Measurements from ENCODE around the gene MCM9.
"Not testable (repeated sequence)": the region's sequence is repeated elsewhere in the genome, so short reads cannot be mapped to it uniquely, and the experiment has no call there.

Gene MCM9

DNA sequence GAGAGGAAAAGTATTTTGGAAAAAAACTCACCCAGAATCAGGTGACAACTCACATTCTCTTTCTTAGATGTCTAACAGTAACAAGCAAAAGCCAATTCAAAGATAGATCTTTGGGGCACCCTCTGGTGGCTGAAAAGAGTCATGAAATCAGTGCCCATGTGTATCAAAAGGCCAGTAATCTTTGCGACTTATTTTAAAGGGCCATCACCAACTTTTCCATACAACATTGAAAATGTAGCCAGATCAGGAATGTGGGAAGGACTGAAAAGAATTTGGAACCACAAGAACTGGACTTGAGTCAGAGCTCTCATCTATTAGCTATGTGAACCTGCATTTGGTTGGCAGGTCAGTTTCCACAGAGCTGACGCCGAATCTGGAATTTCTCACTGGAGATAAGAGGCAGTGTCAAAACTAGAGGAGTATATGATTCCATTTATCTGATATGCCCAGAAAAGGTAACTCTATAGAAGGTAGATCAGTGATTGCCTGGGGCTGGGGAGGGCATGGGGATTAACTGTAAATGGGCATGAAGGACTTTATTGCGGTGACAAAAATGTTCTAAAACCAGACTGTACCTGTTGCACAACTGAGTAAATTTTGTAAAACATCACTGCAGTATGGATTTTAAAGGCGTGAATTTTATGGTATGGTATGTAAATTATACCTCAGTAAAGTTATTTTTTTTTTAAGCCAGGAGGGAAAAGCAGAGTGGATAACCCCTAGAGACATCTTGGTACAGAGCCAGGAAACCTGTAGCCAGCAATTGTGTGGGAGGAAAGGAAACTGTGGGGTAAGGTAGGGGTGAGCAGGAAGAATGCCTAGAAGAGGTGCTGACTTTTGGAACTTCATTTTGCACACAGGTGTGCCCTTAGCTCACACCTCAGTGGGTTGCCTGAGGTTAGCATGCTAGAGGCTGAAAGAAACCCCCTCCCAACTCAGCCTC lies 158.1 kb downstream of the MCM9 start:
- H3K27me3 Mint-ChIP-seq, result no peaks in the 10 kb centered on the region

DNA sequence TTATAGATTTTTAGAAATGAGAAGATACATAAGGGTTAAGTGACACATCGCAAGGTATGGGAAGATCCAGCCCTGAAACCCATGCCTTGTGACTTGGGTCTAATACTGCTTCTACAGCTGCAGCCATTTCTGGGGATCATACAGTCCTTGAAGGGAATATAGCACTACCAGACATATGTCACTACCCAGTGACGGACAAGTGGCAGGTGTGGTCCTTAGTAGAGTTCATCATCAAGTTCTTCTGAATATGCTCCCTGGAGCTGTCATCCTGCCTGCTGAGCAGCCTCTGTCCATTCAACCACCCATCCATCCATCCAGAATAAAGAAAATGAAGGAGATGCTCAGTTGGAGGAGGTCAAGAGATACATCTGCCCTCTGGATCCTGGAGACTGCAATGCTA lies 159.6 kb downstream of the MCM9 start:
- Mint-ChIP-seq H3K9me3 (no peaks in the 10 kb centered on the region), H3K27ac (ENCODE audit: low read depth) (no peak overlapping the region), H3K4me3 (no peak overlapping the region), H3K27me3 (no peaks in the 10 kb centered on the region), H3K4me1 (peaks cover 17% of the 10 kb centered on the region), H3K36me3 (ENCODE audit: insufficient read depth) (peaks cover 3% of the 10 kb centered on the region)
- ATAC-seq (replicated peaks; ENCODE audit: extremely low read depth, poor library complexity, severe bottlenecking) (no peak), DNase-seq (ENCODE audit: low spot score in 2 of 2) (no peak)

More for the DNA sequence above, 158.1 kb downstream of the MCM9 start:
- H3K4me3 Mint-ChIP-seq, result no peak overlapping the region
- no peaks in the 10 kb centered on the region for H3K9me3 Mint-ChIP-seq
- peaks cover 5% of the 10 kb centered on the region for H3K36me3 Mint-ChIP-seq (ENCODE audit: insufficient read depth)
- peak; percentile 38 to 58 for DNase-seq (ENCODE audit: low spot score in 2 of 2)
- H3K27ac Mint-ChIP-seq (ENCODE audit: low read depth), result no peak overlapping the region
- peaks cover 17% of the 10 kb centered on the region for H3K4me1 Mint-ChIP-seq
- no peak for ATAC-seq (replicated peaks; ENCODE audit: extremely low read depth, poor library complexity, severe bottlenecking)

DNA sequence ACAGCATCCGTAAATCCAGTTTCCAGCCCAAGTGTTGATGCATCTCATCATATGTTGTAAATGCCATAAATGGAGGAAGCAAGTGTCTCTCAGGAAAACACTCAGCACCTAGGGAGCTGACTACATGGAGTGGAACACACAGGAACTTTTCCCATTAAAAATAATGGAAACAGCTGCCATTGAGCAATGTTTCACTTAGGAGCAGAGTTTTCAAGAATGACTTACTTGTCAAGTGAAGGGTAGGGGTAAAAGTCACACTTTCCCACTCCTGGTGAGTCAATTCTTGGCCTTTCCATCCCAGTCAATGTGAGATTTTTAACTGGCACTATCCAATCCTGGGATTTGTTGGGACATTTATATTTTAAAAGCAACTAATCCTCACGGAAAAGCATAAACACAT lies 160.4 kb downstream of the MCM9 start:
- no peak for ATAC-seq (replicated peaks; ENCODE audit: extremely low read depth, poor library complexity, severe bottlenecking)
- Mint-ChIP-seq H3K4me3 (no peak overlapping the region), H3K27me3 (no peaks in the 10 kb centered on the region), H3K9me3 (no peaks in the 10 kb centered on the region), H3K36me3 (ENCODE audit: insufficient read depth) (peaks cover 3% of the 10 kb centered on the region), H3K4me1 (peaks cover 17% of the 10 kb centered on the region), H3K27ac (ENCODE audit: low read depth) (no peak overlapping the region)
- DNase-seq (ENCODE audit: low spot score in 2 of 2), result no peak

DNA sequence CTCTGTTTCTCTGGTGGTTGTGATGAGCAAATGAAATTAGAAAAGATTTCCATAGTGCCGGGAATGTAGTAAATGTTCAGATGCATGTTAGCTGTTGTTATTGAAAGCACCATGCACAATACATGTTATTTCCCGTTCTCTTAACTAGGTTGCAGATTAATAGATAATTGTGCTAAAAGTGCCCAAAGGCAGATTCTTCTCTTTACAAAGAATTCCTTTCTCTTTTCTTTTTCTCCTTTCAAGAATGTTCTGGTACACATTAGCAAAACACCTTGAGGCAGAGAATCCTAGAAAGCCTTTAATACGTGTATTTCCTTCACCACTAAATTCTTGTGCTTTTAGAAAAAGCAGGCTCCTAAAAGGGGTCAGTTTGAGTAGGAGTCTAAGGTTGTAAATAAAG lies 162.1 kb downstream of the MCM9 start:
- Mint-ChIP-seq H3K4me1 (peaks cover 30% of the 10 kb centered on the region), H3K27me3 (no peaks in the 10 kb centered on the region), H3K9me3 (no peaks in the 10 kb centered on the region), H3K4me3 (no peak overlapping the region), H3K36me3 (ENCODE audit: insufficient read depth) (peaks cover 3% of the 10 kb centered on the region), H3K27ac (ENCODE audit: low read depth) (no peak overlapping the region)
- ATAC-seq (replicated peaks; ENCODE audit: extremely low read depth, poor library complexity, severe bottlenecking), result no peak
- no peak for DNase-seq (ENCODE audit: low spot score in 2 of 2)

DNA sequence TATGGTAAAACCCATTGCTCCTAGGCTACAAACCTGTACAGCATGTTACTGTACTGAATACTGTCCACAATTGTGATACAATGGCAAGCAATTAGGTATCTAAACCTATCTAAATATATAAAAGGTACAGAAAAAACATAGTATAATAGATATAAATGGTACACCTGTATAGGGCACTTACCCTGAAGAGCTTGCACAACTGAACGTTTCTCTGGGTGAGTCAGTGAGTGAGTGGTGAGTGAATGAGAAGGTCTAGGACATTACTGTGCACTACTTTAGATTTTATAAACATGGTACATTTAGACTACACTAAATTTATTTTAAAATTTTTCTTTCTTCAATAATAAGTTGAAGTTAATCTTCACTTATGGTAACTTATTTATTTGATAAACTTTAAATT lies 163.7 kb downstream of the MCM9 start:
- H3K4me3 Mint-ChIP-seq, result no peak overlapping the region
- H3K9me3 Mint-ChIP-seq, result no peaks in the 10 kb centered on the region
- DNase-seq (ENCODE audit: low spot score in 2 of 2), result no peak

DNA sequence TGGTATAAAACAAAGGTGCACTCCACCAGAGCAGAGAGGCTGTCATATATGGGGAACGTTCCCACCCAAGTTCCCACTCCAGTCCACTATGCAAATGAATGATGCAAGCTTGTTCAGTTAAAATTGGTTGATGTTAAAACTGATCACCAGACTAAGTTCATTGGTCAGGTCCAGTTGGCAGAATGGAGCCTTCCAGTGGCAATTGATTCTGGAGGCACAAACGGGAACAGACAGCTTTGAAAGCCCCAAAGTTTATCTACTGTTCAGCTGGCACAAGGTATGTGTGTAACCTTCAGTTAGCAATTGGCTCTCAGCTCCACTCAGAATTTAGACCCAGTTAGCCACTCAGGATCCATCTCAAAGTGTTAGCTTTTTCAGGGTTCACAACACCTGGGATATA lies 164.1 kb downstream of the MCM9 start:
- Mint-ChIP-seq H3K36me3 (ENCODE audit: insufficient read depth) (peaks cover under 1% of the 10 kb centered on the region), H3K27ac (ENCODE audit: low read depth) (no peak overlapping the region), H3K4me3 (no peak overlapping the region), H3K27me3 (no peaks in the 10 kb centered on the region), H3K4me1 (peaks cover 13% of the 10 kb centered on the region), H3K9me3 (no peaks in the 10 kb centered on the region)
- DNase-seq (ENCODE audit: low spot score in 2 of 2) (no peak), ATAC-seq (replicated peaks; ENCODE audit: extremely low read depth, poor library complexity, severe bottlenecking) (no peak)

More for the DNA sequence above, 163.7 kb downstream of the MCM9 start:
- no peak overlapping the region for H3K27ac Mint-ChIP-seq (ENCODE audit: low read depth)
- ATAC-seq (replicated peaks; ENCODE audit: extremely low read depth, poor library complexity, severe bottlenecking), result no peak
- no peaks in the 10 kb centered on the region for H3K36me3 Mint-ChIP-seq (ENCODE audit: insufficient read depth)
- no peaks in the 10 kb centered on the region for H3K27me3 Mint-ChIP-seq
- peaks cover 14% of the 10 kb centered on the region for H3K4me1 Mint-ChIP-seq

DNA sequence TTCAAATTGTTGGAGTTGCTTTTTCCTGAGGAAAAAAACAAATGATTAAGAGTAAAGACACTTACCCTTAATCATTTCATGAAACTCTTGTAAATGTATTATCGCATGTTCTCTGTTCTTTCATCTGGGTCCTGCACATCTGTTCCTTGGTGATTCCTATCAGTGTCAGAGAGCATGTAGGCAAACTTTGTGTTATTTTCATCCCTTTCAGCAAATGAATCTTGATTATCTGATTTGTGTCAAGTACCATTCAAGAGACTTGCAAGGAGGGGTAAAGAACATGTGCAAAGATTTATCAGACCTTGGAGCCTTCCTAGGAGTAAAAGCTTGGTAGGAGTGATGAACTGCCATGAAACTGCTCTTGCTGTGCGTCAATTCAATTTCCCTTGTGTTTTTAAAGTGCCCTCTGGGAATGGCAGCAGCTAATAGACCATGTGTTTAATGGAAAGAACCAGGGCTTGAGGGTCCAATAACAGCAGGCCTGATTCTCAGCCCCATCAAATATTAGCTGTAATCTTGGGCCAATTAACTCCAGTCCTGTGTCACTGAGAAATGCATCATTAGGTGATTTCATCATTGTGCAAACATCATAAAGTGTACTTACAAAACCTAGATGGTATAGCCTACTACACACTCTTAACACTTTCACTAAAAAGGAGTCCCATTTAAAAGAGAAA lies 164.7 kb downstream of the MCM9 start:
- H3K9me3 Mint-ChIP-seq, result no peaks in the 10 kb centered on the region
- peaks cover 13% of the 10 kb centered on the region for H3K4me1 Mint-ChIP-seq
- ATAC-seq (replicated peaks; ENCODE audit: extremely low read depth, poor library complexity, severe bottlenecking), result no peak
- no peak overlapping the region for H3K27ac Mint-ChIP-seq (ENCODE audit: low read depth)
- no peak for DNase-seq (ENCODE audit: low spot score in 2 of 2)
- H3K36me3 Mint-ChIP-seq (ENCODE audit: insufficient read depth), result peaks cover 3% of the 10 kb centered on the region
- H3K4me3 Mint-ChIP-seq, result no peak overlapping the region
- no peaks in the 10 kb centered on the region for H3K27me3 Mint-ChIP-seq

DNA sequence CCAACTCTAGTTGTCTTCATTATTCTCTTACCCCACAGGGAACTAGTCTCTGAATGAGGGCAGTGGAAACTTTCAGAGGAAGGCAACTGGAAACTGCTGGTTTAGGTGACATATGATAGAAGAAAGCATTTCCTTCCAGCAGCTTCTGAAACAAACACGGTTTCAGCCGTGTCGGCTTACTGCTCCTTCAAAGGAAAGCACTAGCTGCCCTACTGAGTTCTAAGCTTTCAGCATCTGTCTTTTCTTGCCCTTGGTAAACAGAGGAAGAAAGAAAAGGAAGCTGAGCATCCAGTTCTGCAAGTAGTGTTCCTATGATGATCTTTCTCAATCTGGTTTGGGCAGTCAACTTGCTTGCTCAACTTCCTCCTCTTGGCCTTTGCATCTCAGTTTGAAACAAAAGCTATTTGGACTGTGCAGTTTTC lies 166.0 kb downstream of the MCM9 start:
- H3K4me3 Mint-ChIP-seq, result peak overlapping the region; percentile 17
- H3K27ac Mint-ChIP-seq (ENCODE audit: low read depth), result peak overlapping the region; percentile 47

DNA sequence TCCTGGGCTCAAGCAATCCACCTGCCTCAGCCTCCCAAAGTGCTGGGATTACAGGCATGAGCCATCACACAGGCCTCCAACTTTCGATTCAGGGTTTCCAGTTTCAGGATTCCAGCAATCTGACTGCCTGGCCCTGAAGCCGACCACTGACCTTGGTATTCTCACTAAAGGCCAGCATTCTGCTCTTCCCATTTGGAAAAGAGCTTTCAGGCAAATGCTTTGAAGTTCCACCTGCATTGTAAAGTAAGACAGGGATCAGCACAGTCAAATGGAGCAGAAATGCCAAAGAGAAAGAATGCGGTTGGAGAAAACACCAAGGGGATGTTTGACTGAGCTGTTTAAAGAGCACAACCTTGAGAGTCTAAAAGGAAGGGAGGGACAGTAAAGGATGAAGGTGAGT lies 166.5 kb downstream of the MCM9 start:
- H3K27ac Mint-ChIP-seq (ENCODE audit: low read depth), result peak overlapping the region; percentile 47
- DNase-seq (ENCODE audit: low spot score in 2 of 2), result no peak
- H3K36me3 Mint-ChIP-seq (ENCODE audit: insufficient read depth), result peaks cover 3% of the 10 kb centered on the region
- ATAC-seq (replicated peaks; ENCODE audit: extremely low read depth, poor library complexity, severe bottlenecking), result no peak
- no peaks in the 10 kb centered on the region for H3K9me3 Mint-ChIP-seq
- no peaks in the 10 kb centered on the region for H3K27me3 Mint-ChIP-seq
- no peak overlapping the region for H3K4me3 Mint-ChIP-seq
- H3K4me1 Mint-ChIP-seq, result peaks cover 13% of the 10 kb centered on the region

More for the DNA sequence above, 166.0 kb downstream of the MCM9 start:
- DNase-seq (ENCODE audit: low spot score in 2 of 2), result no peak
- peaks cover 13% of the 10 kb centered on the region for H3K4me1 Mint-ChIP-seq
- peaks cover 3% of the 10 kb centered on the region for H3K36me3 Mint-ChIP-seq (ENCODE audit: insufficient read depth)
- peak; percentile 60 for ATAC-seq (replicated peaks; ENCODE audit: extremely low read depth, poor library complexity, severe bottlenecking)
- H3K9me3 Mint-ChIP-seq, result no peaks in the 10 kb centered on the region
- H3K27me3 Mint-ChIP-seq, result no peaks in the 10 kb centered on the region

DNA sequence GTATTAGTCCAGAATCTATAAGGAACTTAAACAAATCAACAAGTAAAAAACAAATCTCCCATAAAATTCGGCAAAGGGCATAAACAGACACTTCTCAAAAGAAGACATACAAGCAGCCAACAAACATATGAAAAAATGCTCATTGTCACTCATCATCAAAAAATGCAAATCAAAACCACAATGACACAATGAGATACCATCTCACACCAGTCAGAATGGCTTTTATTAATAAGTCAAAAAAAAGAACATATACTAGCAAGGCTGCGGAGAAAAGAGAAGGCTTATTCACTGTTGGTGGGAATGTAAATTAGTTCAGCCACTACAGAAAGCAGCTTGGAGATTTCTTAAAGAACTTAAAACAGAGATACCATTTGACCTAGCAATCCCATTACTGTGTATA lies 169.6 kb downstream of the MCM9 start:
- DNase-seq (ENCODE audit: low spot score in 2 of 2); H3K4me3 Mint-ChIP-seq; H3K27ac Mint-ChIP-seq (ENCODE audit: low read depth); H3K9me3 Mint-ChIP-seq; H3K36me3 Mint-ChIP-seq (ENCODE audit: insufficient read depth); ATAC-seq (replicated peaks; ENCODE audit: extremely low read depth, poor library complexity, severe bottlenecking); H3K27me3 Mint-ChIP-seq: not testable (repeated sequence)
- peaks cover 13% of the 10 kb centered on the region for H3K4me1 Mint-ChIP-seq

DNA sequence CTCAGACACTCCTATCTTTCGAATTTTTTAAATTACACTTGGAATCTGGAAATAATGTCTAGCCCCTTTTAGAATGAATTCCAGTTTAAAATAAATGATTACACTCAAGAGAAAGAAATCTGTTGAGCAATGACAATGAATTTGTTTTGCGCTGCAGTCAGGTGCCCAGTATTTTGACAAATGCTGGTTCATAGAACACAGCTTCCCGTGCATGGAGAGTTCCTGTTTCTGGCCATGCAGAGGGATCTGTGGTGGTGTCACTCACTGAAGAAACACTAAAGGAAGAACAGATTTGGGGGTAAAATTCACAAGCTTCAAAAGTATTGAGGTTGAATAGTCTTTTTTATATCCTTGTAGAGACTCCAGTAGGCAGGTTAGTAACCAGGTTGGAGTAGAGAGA lies 170.2 kb downstream of the MCM9 start:
- Mint-ChIP-seq H3K27me3 (peaks cover 2% of the 10 kb centered on the region), H3K4me1 (peaks cover 13% of the 10 kb centered on the region), H3K36me3 (ENCODE audit: insufficient read depth) (peaks cover 3% of the 10 kb centered on the region), H3K27ac (ENCODE audit: low read depth) (no peak overlapping the region), H3K4me3 (no peak overlapping the region), H3K9me3 (no peaks in the 10 kb centered on the region)
- no peak for ATAC-seq (replicated peaks; ENCODE audit: extremely low read depth, poor library complexity, severe bottlenecking)
- no peak for DNase-seq (ENCODE audit: low spot score in 2 of 2)
